Muscle layer of duodenum (tissue), 2 donors: ENCODE measurements around the gene MGMT.

Source experiments
- H3K27ac ChIP-seq: one replicate; pipeline ENCODE4 v1.7.0; 2013; ENCODE audit warnings: mild to moderate bottlenecking, low read length
- H3K27me3 ChIP-seq: one replicate; pipeline ENCODE4 v1.7.0; 2013; ENCODE audit warnings: low read depth, mild to moderate bottlenecking, control low read depth, low read length
- H3K36me3 ChIP-seq, 2 donors: one replicate each; pipeline ENCODE4 v1.7.0; 2013; ENCODE audit warnings: low read length in 2 of 2, control low read depth in 1 of 2, mild to moderate bottlenecking in 1 of 2; ENCODE audit not compliant: insufficient read depth in 2 of 2, control insufficient read depth in 1 of 2
- H3K4me1 ChIP-seq, 2 donors: one replicate each; pipeline ENCODE4 v1.7.0; 2013; ENCODE audit warnings: low read length in 2 of 2, mild to moderate bottlenecking in 2 of 2, control low read depth in 1 of 2, moderate library complexity in 1 of 2; ENCODE audit not compliant: insufficient read depth in 2 of 2, control insufficient read depth in 1 of 2
- H3K4me3 ChIP-seq, 2 donors: one replicate each; pipeline ENCODE4 v1.7.0; 2013; ENCODE audit warnings: low read length in 2 of 2, low read depth in 1 of 2, mild to moderate bottlenecking in 1 of 2
- H3K9me3 ChIP-seq, 2 donors: one replicate each; pipeline ENCODE4 v1.7.0; 2013; ENCODE audit warnings: low read length in 2 of 2, control low read depth in 1 of 2, mild to moderate bottlenecking in 1 of 2; ENCODE audit not compliant: control insufficient read depth in 1 of 2
- donor health status: healthy.

The MGMT gene

GRCh38 chr10:129809841-129810240 lies 342.8 kb downstream of the MGMT start:
- H3K4me1 ChIP-seq: no peaks in the 10 kb centered on the region
- peaks cover 3 to 18% of the 10 kb centered on the region in 2 donors for H3K9me3 ChIP-seq
- H3K36me3 ChIP-seq: no peaks in the 10 kb centered on the region
- H3K27ac ChIP-seq: no peak overlapping the region
- H3K4me3 ChIP-seq: no peak overlapping the region
- H3K27me3 ChIP-seq: no peaks in the 10 kb centered on the region

GRCh38 chr10:129811208-129811607 lies 344.2 kb downstream of the MGMT start:
- H3K4me3 ChIP-seq: no peak overlapping the region
- H3K36me3 ChIP-seq: no peaks in the 10 kb centered on the region
- H3K4me1 ChIP-seq: no peaks in the 10 kb centered on the region
- no peaks in the 10 kb centered on the region for H3K27me3 ChIP-seq
- H3K9me3 ChIP-seq: peaks cover 0 to 5% of the 10 kb centered on the region in 2 donors
- no peak overlapping the region for H3K27ac ChIP-seq

GRCh38 chr10:129812398-129812797 lies 345.4 kb downstream of the MGMT start:
- Histone ChIP-seq H3K27ac (no peak overlapping the region), H3K27me3 (no peaks in the 10 kb centered on the region)

GRCh38 chr10:129814681-129815646 lies 347.9 kb downstream of the MGMT start:
- no peaks in the 10 kb centered on the region for H3K4me1 ChIP-seq
- H3K36me3 ChIP-seq: no peaks in the 10 kb centered on the region
- peaks cover 0 to 3% of the 10 kb centered on the region in 2 donors for H3K9me3 ChIP-seq
- H3K27ac ChIP-seq: no peak overlapping the region
- H3K27me3 ChIP-seq: no peaks in the 10 kb centered on the region
- no peak overlapping the region for H3K4me3 ChIP-seq

More at GRCh38 chr10:129812398-129812797, 345.4 kb downstream of the MGMT start:
- Histone ChIP-seq H3K9me3 (peaks cover 0 to 3% of the 10 kb centered on the region in 2 donors), H3K4me3 (no peak overlapping the region), H3K4me1 (no peaks in the 10 kb centered on the region), H3K36me3 (no peaks in the 10 kb centered on the region)

GRCh38 chr10:129815898-129816655 lies 349.0 kb downstream of the MGMT start:
- no peaks in the 10 kb centered on the region for H3K27me3 ChIP-seq
- no peak overlapping the region for H3K4me3 ChIP-seq
- H3K27ac ChIP-seq: no peak overlapping the region
- no peaks in the 10 kb centered on the region for H3K4me1 ChIP-seq
- peaks cover 0 to 3% of the 10 kb centered on the region in 2 donors for H3K9me3 ChIP-seq
- H3K36me3 ChIP-seq: no peaks in the 10 kb centered on the region

- no peaks in the 10 kb centered on the region for H3K27me3 ChIP-seq
- no peaks in the 10 kb centered on the region for H3K4me1 ChIP-seq
- H3K9me3 ChIP-seq: peaks cover 0 to 3% of the 10 kb centered on the region in 2 donors
- H3K4me3 ChIP-seq: no peak overlapping the region
- H3K36me3 ChIP-seq: no peaks in the 10 kb centered on the region
- H3K27ac ChIP-seq: no peak overlapping the region
Observed at GRCh38 chr10:129816656-129817045, 349.6 kb downstream of the MGMT start.
